ENCODE measurements around the gene POLA1.
"Not testable (repeated sequence)": the region's sequence is repeated elsewhere in the genome, so short reads cannot be mapped to it uniquely, and the experiment has no call there.

POLA1 gene

GRCh38 chrX:24648495-24648894 lies 45.2 kb upstream of the POLA1 start:
- peaks cover 16% of the 10 kb centered on the region for H3K4me1 Mint-ChIP-seq
- H3K27ac Mint-ChIP-seq, result no peak overlapping the region
- no peaks in the 10 kb centered on the region for H3K9me3 Mint-ChIP-seq
- H3K4me3 Mint-ChIP-seq, result peak overlapping the region; percentile 26 to 40 (median 30)
- no peaks in the 10 kb centered on the region for H3K27me3 Mint-ChIP-seq (ENCODE audit: low read depth)
- no peak for TF ChIP-seq CTCF (IDR thresholded peaks at IDR 0.05; ENCODE audit: unreplicated experiment in 3 of 3)
- no peaks in the 10 kb centered on the region for H3K36me3 Mint-ChIP-seq (ENCODE audit: low read depth)

- Mint-ChIP-seq H3K4me3 (no peak overlapping the region), H3K4me1 (peaks cover 7% of the 10 kb centered on the region), H3K27ac (no peak overlapping the region), H3K36me3 (ENCODE audit: low read depth) (no peaks in the 10 kb centered on the region), H3K27me3 (ENCODE audit: low read depth) (no peaks in the 10 kb centered on the region), H3K9me3 (no peaks in the 10 kb centered on the region)
- no peak for TF ChIP-seq CTCF (IDR thresholded peaks at IDR 0.05; ENCODE audit: unreplicated experiment in 3 of 3)
These were observed 41.9 kb upstream of the POLA1 start for GRCh38 chrX:24651783-24652182.

DNA sequence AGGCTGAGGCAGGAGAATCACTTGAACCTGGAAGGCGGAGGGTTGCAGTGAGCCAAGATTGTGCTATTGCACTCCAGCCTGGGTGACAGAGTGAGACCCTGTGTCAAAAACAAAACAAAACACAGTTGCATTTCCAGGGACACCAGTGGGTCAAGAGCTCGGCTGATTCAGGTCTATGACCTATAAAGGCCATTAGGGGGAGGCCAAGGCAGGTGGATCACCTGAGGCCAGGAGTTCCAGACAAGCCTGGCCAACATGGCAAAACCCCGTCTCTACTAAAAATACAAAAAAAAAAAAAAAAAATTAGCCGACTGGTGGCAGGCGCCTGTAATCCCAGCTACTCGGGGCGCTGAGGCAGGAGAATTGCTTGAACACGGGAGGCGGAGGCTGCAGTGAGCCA lies 38.0 kb upstream of the POLA1 start:
- not testable (repeated sequence) for H3K4me1 Mint-ChIP-seq; H3K36me3 Mint-ChIP-seq (ENCODE audit: low read depth); H3K9me3 Mint-ChIP-seq; H3K27ac Mint-ChIP-seq; H3K4me3 Mint-ChIP-seq; H3K27me3 Mint-ChIP-seq (ENCODE audit: low read depth)

GRCh38 chrX:24657671-24658386 lies 35.9 kb upstream of the POLA1 start:
- Mint-ChIP-seq H3K9me3 (no peaks in the 10 kb centered on the region), H3K27ac (no peak overlapping the region), H3K27me3 (ENCODE audit: low read depth) (peaks cover 3% of the 10 kb centered on the region), H3K36me3 (ENCODE audit: low read depth) (no peaks in the 10 kb centered on the region), H3K4me1 (no peaks in the 10 kb centered on the region), H3K4me3 (no peak overlapping the region)
- no peak for TF ChIP-seq CTCF (IDR thresholded peaks at IDR 0.05; ENCODE audit: unreplicated experiment in 3 of 3)

DNA sequence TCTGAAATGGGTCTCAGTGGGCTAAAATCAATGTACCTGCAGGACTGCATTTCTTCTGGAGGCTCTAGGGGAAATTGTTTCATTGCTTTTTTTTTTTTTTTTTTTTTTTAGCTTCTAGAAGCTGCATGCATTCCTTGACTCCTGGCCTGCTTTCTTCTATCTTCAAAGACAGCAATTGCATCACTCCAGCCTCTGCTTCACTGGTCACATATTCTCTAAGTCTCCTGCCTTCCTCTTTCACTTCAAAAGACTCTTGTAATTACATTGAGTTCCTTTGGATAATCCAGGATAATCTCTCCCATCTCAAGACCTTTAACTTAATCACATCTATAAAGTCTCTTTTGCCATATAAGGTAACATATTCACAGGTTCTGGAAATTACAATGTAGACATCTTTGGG lies 35.3 kb upstream of the POLA1 start:
- no peak overlapping the region for H3K27ac Mint-ChIP-seq
- no peaks in the 10 kb centered on the region for H3K4me1 Mint-ChIP-seq
- no peaks in the 10 kb centered on the region for H3K9me3 Mint-ChIP-seq
- H3K27me3 Mint-ChIP-seq (ENCODE audit: low read depth), result peaks cover 3% of the 10 kb centered on the region
- no peak overlapping the region for H3K4me3 Mint-ChIP-seq
- no peak for TF ChIP-seq CTCF (IDR thresholded peaks at IDR 0.05; ENCODE audit: unreplicated experiment in 3 of 3)
- no peaks in the 10 kb centered on the region for H3K36me3 Mint-ChIP-seq (ENCODE audit: low read depth)

DNA sequence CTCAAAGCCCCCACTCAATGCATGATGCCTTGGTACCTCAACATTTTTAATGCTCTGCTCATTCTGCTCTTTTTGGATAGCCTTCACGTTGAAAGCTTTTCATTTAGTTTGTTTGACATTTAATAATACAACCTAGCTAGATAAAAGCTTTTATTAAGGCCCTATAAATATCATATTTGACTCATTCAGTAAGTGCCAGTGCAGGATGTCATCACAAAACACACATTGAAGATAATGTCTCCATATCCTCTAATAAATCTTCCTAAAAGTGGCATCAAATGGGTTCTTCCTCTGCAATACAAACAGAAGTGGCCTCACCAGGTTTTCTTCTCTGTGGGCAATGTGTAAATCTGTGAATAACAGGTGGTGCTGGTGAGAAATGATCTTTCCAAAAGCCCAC lies 34.6 kb upstream of the POLA1 start:
- TF ChIP-seq CTCF (IDR thresholded peaks at IDR 0.05; ENCODE audit: unreplicated experiment in 3 of 3), result no peak
- Mint-ChIP-seq H3K27ac (no peak overlapping the region), H3K27me3 (ENCODE audit: low read depth) (peaks cover 3% of the 10 kb centered on the region), H3K9me3 (no peaks in the 10 kb centered on the region), H3K4me3 (no peak overlapping the region), H3K36me3 (ENCODE audit: low read depth) (no peaks in the 10 kb centered on the region), H3K4me1 (no peaks in the 10 kb centered on the region)

Measured in nephron (organoid).